ENCODE data around the gene BEST3. TPM values are rescaled to one million over a fixed set of nuclear protein-coding genes. Genes with fewer than 3 reads are reported as not detected.

The BEST3 gene
- total and polyA plus RNA-seq, 4 donors: 0.03 to 0.52 (median 0.20) TPM; not detected in 1

- Histone ChIP-seq H3K9ac (ENCODE audit: insufficient read depth in 1 of 2, low read length in 2 of 2) (no peak overlapping the region), H3K27ac (ENCODE audit: low read depth in 1 of 2, low read length in 1 of 2) (peak overlapping the region in 1 of 2 donors; percentile 61), H3K4me3 (no peak overlapping the region), H3K9me3 (ENCODE audit: control insufficient read depth in 4 of 4, insufficient read depth in 3 of 4, low read length in 3 of 4) (no peaks in the 10 kb centered on the region), H3K4me1 (ENCODE audit: control insufficient read depth in 5 of 5, insufficient read depth in 5 of 5, low read length in 5 of 5) (peaks cover 0 to 3% (median 0%) of the 10 kb centered on the region in 5 donors), H3K36me3 (ENCODE audit: control insufficient read depth in 4 of 4, insufficient read depth in 4 of 4, low read length in 4 of 4) (no peaks in the 10 kb centered on the region), H3K27me3 (ENCODE audit: control insufficient read depth in 3 of 3, insufficient read depth in 3 of 3, low read length in 2 of 3) (no peaks in the 10 kb centered on the region)
- ATAC-seq (ENCODE audit: insufficient read depth, low FRiP score): no peak
- TF ChIP-seq, protein P1, sequence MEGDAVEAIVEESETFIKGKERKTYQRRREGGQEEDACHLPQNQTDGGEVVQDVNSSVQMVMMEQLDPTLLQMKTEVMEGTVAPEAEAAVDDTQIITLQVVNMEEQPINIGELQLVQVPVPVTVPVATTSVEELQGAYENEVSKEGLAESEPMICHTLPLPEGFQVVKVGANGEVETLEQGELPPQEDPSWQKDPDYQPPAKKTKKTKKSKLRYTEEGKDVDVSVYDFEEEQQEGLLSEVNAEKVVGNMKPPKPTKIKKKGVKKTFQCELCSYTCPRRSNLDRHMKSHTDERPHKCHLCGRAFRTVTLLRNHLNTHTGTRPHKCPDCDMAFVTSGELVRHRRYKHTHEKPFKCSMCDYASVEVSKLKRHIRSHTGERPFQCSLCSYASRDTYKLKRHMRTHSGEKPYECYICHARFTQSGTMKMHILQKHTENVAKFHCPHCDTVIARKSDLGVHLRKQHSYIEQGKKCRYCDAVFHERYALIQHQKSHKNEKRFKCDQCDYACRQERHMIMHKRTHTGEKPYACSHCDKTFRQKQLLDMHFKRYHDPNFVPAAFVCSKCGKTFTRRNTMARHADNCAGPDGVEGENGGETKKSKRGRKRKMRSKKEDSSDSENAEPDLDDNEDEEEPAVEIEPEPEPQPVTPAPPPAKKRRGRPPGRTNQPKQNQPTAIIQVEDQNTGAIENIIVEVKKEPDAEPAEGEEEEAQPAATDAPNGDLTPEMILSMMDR (IDR thresholded peaks at IDR 0.05; ENCODE audit: control extremely low read depth, extremely low read depth): no peak
- WGBS, 2 donors: 85 to 92% methylated on average over 4 of the region's 4 CpGs
- no peak for DNase-seq
Observed at GRCh38 chr12:69726922-69727321, 27.8 kb upstream of the BEST3 start.

DNA sequence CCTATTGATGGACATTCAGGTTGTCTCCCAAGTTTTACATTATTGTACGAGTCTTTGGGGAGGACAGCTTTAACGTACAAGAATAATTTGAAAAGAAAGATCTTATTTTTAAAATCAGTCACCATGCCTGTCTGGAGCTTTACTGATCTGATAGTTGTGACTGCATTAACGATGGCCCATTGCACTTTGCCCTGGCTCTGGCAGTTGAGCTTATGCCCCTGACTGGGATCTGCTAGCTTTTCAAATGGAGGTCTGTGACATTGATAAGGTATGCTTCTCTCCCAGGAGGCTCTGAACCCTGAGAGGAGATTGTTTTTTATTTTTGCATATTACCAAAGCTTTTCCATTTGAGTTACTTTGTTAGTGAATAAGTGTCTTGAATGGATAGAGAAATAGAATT, 21.6 kb upstream of the BEST3 start:
- TF ChIP-seq, protein P1 (IDR thresholded peaks at IDR 0.05; ENCODE audit: control extremely low read depth, extremely low read depth): no peak
- ATAC-seq (ENCODE audit: insufficient read depth, low FRiP score) (no peak), DNase-seq (no peak)
- H3K9ac ChIP-seq (ENCODE audit: insufficient read depth in 1 of 2, low read length in 2 of 2): no peak overlapping the region
- 77 to 78% methylated on average over 3 of the region's 3 CpGs for WGBS, 2 donors
- H3K4me1 ChIP-seq (ENCODE audit: control insufficient read depth in 5 of 5, insufficient read depth in 5 of 5, low read length in 5 of 5): peaks cover 0 to 3% (median 0%) of the 10 kb centered on the region in 5 donors
- H3K9me3 ChIP-seq (ENCODE audit: control insufficient read depth in 4 of 4, insufficient read depth in 3 of 4, low read length in 3 of 4): no peaks in the 10 kb centered on the region
- H3K4me3 ChIP-seq: no peak overlapping the region
- no peak overlapping the region for H3K27ac ChIP-seq (ENCODE audit: low read depth in 1 of 2, low read length in 1 of 2)
- no peaks in the 10 kb centered on the region for H3K27me3 ChIP-seq (ENCODE audit: control insufficient read depth in 3 of 3, insufficient read depth in 3 of 3, low read length in 2 of 3)
- H3K36me3 ChIP-seq (ENCODE audit: control insufficient read depth in 4 of 4, insufficient read depth in 4 of 4, low read length in 4 of 4): no peaks in the 10 kb centered on the region

GRCh38 chr12:69719336-69720316, 20.5 kb upstream of the BEST3 start:
- ATAC-seq (ENCODE audit: insufficient read depth, low FRiP score): no peak
- peaks cover 0 to 3% (median 0%) of the 10 kb centered on the region in 5 donors for H3K4me1 ChIP-seq (ENCODE audit: control insufficient read depth in 5 of 5, insufficient read depth in 5 of 5, low read length in 5 of 5)
- no peak overlapping the region for H3K4me3 ChIP-seq
- H3K27ac ChIP-seq (ENCODE audit: low read depth in 1 of 2, low read length in 1 of 2): no peak overlapping the region
- H3K27me3 ChIP-seq (ENCODE audit: control insufficient read depth in 3 of 3, insufficient read depth in 3 of 3, low read length in 2 of 3): no peaks in the 10 kb centered on the region
- no peak for DNase-seq
- 63% methylated on average over 1 of the region's 1 CpG for WGBS, 2 donors
- TF ChIP-seq, protein P1 (IDR thresholded peaks at IDR 0.05; ENCODE audit: control extremely low read depth, extremely low read depth): no peak
- no peaks in the 10 kb centered on the region for H3K36me3 ChIP-seq (ENCODE audit: control insufficient read depth in 4 of 4, insufficient read depth in 4 of 4, low read length in 4 of 4)
- no peaks in the 10 kb centered on the region for H3K9me3 ChIP-seq (ENCODE audit: control insufficient read depth in 4 of 4, insufficient read depth in 3 of 4, low read length in 3 of 4)
- no peak overlapping the region for H3K9ac ChIP-seq (ENCODE audit: insufficient read depth in 1 of 2, low read length in 2 of 2)

Measured in lung (tissue), 12 donors.